HTR-8/SVneo (cell line): ENCODE data around the gene CXCL8.
"Not testable (repeated sequence)": the region's sequence is repeated elsewhere in the genome, so short reads cannot be mapped to it uniquely, and the experiment has no call there.

Experiments used
- DNase-seq: peaks from one replicate; pipeline ENCODE4 v3.0.0; 2011; ENCODE audit warnings: low spot score, mixed read lengths; ENCODE audit not compliant: insufficient read length
- FAIRE-seq: peaks from 2 replicates; lab custom pipeline; 2011; peaks lifted over from hg19 to GRCh38; lab: Jason Lieb, UNC

CXCL8 gene

GRCh38 chr4:73742490-73743160, 2.3 kb downstream of the CXCL8 start:
- DNase-seq (no peak), FAIRE-seq (no peak)

DNA sequence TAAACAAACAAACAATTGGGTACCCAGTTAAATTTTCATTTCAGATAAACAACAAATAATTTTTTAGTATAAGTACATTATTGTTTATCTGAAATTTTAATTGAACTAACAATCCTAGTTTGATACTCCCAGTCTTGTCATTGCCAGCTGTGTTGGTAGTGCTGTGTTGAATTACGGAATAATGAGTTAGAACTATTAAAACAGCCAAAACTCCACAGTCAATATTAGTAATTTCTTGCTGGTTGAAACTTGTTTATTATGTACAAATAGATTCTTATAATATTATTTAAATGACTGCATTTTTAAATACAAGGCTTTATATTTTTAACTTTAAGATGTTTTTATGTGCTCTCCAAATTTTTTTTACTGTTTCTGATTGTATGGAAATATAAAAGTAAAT, 2.9 kb downstream of the CXCL8 start:
- FAIRE-seq, result no peak

GRCh38 chr4:73743795-73744194, 3.4 kb downstream of the CXCL8 start:
- no peak for DNase-seq
- FAIRE-seq, result no peak

More for the DNA sequence above, 2.9 kb downstream of the CXCL8 start:
- no peak for DNase-seq

DNA sequence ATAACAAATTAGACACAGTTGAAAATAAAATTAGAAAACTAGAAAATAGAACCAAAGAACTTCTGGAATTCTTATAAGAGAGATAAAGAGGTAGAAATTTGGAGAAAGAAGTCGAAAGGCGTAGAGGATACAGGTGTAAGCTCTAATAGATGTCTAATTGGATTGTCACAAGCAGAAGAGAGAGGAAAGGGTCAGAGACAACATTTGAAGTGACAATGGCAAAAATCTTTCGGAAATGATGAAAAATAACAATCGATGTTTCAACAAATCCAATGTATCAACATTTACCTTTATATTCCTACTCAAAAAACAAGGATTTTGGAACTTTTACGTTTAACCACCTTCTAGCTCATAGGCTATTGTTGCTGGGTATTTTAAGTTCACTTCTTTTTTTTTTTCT, 3.8 kb downstream of the CXCL8 start:
- DNase-seq (no peak), FAIRE-seq (no peak)

- DNase-seq (no peak), FAIRE-seq (no peak)
Observed at GRCh38 chr4:73750730-73751129, 10.4 kb downstream of the CXCL8 start.

DNA sequence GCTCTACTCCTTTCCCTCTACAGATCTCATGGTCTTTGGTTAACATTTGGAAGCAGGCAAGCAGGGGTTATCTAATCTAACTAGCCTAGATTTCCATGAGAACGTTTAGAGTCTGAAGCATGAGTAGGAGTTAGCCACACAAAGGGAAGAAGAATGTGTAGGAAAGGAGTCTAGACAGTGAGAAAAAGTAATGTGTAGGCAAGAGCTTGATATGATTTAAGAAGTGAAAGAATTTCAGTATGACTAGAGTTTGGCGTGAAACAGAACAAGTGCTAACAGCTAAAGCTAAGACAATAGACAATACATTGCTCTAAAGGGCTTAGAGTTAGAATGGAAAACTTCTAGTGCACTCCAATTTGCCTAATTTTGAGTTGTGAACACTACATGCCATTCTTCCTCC, 10.8 kb downstream of the CXCL8 start:
- FAIRE-seq, result no peak

DNA sequence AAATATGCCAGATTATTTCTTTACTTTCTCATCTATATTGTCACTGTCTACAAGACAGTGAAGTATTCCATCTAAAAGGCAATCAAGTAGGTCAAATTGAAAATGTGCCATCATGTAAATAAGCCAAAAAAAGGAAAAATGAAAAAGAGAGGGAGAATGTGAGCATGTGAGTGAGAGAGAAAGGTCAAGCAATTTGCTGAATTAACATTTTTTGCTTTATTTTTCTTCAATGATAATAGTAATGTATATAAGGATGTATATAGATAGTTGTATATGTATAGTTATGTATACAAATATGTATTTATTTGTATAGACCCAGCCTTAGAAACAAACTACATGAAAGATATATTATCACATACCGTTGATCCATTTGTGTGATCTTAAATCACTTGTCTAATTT, 11.5 kb downstream of the CXCL8 start:
- FAIRE-seq, result no peak

More for the DNA sequence above, 10.8 kb downstream of the CXCL8 start:
- no peak for DNase-seq

GRCh38 chr4:73752424-73752823, 12.1 kb downstream of the CXCL8 start:
- FAIRE-seq (no peak), DNase-seq (no peak)

More for the DNA sequence above, 11.5 kb downstream of the CXCL8 start:
- DNase-seq, result no peak

DNA sequence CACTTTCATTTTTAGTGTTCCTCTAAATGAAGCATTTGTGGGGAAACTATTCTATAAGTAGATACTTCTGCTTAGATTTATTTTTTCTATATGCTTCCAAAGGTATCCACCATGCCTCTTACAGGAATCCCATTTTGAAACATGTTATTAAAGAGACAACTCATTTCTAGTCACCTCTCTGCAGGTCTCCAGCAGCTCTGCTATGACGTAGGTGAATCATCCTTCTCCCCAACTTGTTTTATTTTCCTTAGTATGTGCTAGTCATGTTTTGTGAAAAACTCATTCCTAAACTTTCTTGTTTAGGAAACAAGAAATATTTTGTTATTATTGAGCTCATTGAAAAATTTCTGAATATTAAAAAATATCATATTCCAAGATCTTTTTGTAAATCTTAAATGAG, 12.8 kb downstream of the CXCL8 start:
- FAIRE-seq (no peak), DNase-seq (no peak)

DNA sequence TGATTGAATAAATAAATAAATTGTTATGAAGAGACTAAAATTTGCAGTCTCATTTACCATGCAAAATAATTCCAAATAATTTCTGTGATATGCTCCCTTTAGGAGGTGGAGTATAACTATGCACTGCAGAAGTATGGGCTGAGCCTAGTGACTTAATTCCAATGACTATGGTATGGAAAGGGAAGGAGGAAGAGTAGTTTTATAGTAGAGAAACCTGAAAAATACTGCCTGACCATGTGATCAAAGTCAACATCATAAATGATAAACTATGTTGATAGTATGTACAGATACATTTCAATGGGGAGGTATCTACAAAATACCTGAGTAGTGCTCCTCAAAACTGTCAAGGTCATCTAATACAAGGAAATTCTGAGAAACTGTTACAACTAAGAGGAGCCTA, 14.6 kb downstream of the CXCL8 start:
- no peak for FAIRE-seq

GRCh38 chr4:73759357-73759756, 19.0 kb downstream of the CXCL8 start:
- no peak for DNase-seq
- FAIRE-seq, result no peak

More for the DNA sequence above, 14.6 kb downstream of the CXCL8 start:
- no peak for DNase-seq

DNA sequence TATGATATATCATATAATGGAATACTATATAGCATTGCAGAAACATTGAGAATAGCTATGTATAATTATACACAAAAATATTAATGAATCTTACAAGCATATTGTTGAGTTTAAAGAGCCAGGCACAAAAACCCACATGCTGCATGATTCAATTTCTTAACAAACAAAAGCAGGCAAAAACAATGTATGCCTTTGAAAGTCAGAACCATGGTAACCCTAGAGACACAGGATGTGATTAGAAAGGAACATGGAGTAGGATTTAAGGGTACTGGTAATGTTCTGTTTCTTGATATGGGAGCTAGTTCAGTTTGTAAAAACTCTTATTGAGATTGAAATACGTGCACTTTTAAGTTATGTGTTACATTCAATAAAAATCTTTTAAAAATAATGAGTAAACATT, 21.5 kb downstream of the CXCL8 start:
- DNase-seq (no peak), FAIRE-seq (no peak)

DNA sequence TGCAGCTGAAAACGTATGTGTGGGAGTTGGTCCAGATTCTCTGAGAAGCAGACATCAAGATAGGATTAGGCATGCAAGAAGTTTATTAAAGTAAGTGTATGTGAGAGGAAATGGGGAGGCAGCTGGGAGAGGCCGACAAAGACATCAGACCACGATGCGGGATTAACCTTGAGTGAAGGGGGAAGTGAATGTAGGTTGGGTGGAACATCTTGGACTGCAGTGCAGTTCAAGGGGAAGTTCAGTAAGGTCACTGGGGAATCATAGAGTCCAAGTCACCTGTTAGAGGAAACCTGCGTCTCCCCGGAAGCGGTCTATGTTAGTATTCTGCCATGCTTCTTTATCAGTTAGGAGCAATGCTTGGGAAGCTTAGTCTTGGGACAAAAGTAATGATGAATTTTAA, 22.0 kb downstream of the CXCL8 start:
- no peak for FAIRE-seq
- no peak for DNase-seq

GRCh38 chr4:73763877-73764276, 23.5 kb downstream of the CXCL8 start:
- DNase-seq, result no peak
- no peak for FAIRE-seq

GRCh38 chr4:73764513-73764912, 24.1 kb downstream of the CXCL8 start:
- no peak for FAIRE-seq
- DNase-seq, result no peak

DNA sequence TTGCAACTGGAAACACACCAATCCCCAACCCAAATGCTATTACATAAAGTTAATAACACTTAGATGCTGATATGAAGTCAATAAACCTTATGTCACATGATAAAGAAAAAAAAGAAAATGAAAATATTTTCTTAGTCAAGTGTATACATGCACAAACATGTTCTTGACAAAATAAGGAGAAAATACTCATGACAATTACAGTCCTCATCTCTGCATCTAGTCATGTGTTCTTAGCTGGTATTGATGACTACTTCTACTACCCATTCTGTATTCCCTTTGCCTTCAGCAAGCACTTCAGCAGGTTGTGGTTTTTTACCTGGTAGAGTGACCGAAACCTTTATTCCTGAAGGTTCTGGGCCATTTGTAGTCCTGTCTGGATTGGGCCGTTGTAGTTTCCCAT, 24.9 kb downstream of the CXCL8 start:
- FAIRE-seq, result no peak
- no peak for DNase-seq

GRCh38 chr4:73770917-73771316, 30.5 kb downstream of the CXCL8 start:
- FAIRE-seq (no peak), DNase-seq (no peak)

DNA sequence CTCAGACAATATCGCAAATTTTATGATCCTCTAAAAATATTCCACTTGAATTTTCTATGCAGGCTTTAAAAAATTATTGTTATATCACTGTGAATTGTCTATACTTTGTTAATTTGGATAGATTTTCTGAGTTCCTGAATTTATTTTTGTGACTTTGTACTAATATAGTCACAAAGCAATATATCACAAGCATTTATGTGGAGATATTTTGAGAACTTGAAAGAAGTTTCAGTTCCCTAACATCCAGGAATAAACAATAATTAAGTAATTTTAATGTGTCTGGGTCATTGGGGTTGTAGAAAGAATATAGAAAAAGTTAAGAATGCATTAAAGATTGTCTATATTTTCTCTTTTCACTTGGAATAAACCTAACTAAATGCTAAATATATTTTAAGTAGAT, 32.0 kb downstream of the CXCL8 start:
- FAIRE-seq, result no peak

GRCh38 chr4:73774406-73774805, 34.0 kb downstream of the CXCL8 start:
- not testable (repeated sequence) for FAIRE-seq

More for the DNA sequence above, 32.0 kb downstream of the CXCL8 start:
- no peak for DNase-seq

GRCh38 chr4:73776321-73776729, 36.0 kb downstream of the CXCL8 start:
- FAIRE-seq (no peak), DNase-seq (no peak)

More at GRCh38 chr4:73774406-73774805, 34.0 kb downstream of the CXCL8 start:
- not testable (repeated sequence) for DNase-seq

DNA sequence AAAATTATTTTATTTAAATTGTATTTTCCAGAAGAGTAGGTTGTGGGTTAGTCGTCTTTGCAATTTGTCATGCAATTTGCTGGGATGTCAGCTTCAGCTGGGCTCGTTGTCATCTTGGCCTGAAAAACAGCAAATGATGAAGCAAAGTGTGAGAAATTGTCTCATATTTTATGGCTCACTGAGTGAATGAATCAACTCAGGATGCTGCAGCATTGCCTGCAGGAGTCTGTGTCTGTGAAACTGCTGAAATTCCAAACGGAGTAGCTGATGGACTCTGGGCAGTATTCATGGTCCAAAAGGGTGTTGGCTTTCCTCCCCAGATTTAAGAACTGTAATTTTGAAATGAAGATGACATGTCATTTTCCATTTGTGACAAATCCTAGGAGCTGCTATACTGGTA, 37.2 kb downstream of the CXCL8 start:
- no peak for DNase-seq
- FAIRE-seq, result no peak

GRCh38 chr4:73780243-73780642, 39.9 kb downstream of the CXCL8 start:
- FAIRE-seq (no peak), DNase-seq (no peak)
